Fibroblast of mammary gland (primary cell): Measurements from ENCODE around the gene LMX1A.

Experiments used
- DNase-seq: peaks from one replicate; pipeline ENCODE4 v3.0.0-alpha.2; 2010; ENCODE audit warnings: low read depth
- H3K4me3 ChIP-seq: 2 replicates; pipeline ENCODE4 v1.5.1; 2011; ENCODE audit warnings: low read depth, mild to moderate bottlenecking, low read length, moderate library complexity; ENCODE audit not compliant: control insufficient read depth
- CTCF ChIP-seq: conservative IDR thresholded peaks from 2 replicates; pipeline ENCODE4 v1.5.1; 2011; ENCODE audit warnings: low read depth, low read length, inconsistent platforms; ENCODE audit not compliant: control insufficient read depth, insufficient read depth

Gene LMX1A

GRCh38 chr1:165241952-165242351 lies 114.6 kb downstream of the LMX1A start:
- TF ChIP-seq CTCF, result no peak
- DNase-seq, result no peak

GRCh38 chr1:165241321-165241720 lies 115.2 kb downstream of the LMX1A start:
- H3K4me3 ChIP-seq, result no peak overlapping the region
- no peak for DNase-seq
- TF ChIP-seq CTCF, result no peak

More at GRCh38 chr1:165241952-165242351, 114.6 kb downstream of the LMX1A start:
- no peak overlapping the region for H3K4me3 ChIP-seq

GRCh38 chr1:165240492-165240891 lies 116.0 kb downstream of the LMX1A start:
- DNase-seq, result no peak
- TF ChIP-seq CTCF, result no peak
- H3K4me3 ChIP-seq, result no peak overlapping the region

- no peak for TF ChIP-seq CTCF
- no peak overlapping the region for H3K4me3 ChIP-seq
- DNase-seq, result no peak
These were observed 116.6 kb downstream of the LMX1A start for GRCh38 chr1:165239873-165240272.

GRCh38 chr1:165235777-165236291 lies 120.7 kb downstream of the LMX1A start:
- no peak overlapping the region for H3K4me3 ChIP-seq
- DNase-seq, result no peak
- TF ChIP-seq CTCF, result no peak

- no peak for TF ChIP-seq CTCF
- H3K4me3 ChIP-seq, result no peak overlapping the region
- no peak for DNase-seq
These were observed 121.2 kb downstream of the LMX1A start for GRCh38 chr1:165235155-165235776.
